Liver (tissue), 9 donors: ENCODE data around the gene TMEM26. TPM values are rescaled to one million over a fixed set of nuclear protein-coding genes. Genes with fewer than 3 reads are reported as not detected.

Source experiments
- DNase-seq: peaks from one replicate; pipeline ENCODE4 v3.0.0-alpha.2; 2017; ENCODE audit warnings: low spot score
- H3K27ac ChIP-seq, 2 donors: one replicate each; pipeline ENCODE4 v1.7.0; 2013; ENCODE audit warnings: inconsistent platforms in 2 of 2, low read length in 2 of 2, control low read depth in 1 of 2, low read depth in 1 of 2, mild to moderate bottlenecking in 1 of 2
- H3K27me3 ChIP-seq, 4 donors: one replicate each; pipeline versions ENCODE4 v1.6.1 to v1.7.0; 2013; ENCODE audit warnings: low read length in 3 of 4, inconsistent platforms in 1 of 4, mild to moderate bottlenecking in 1 of 4, moderate library complexity in 1 of 4; ENCODE audit not compliant: control insufficient read depth in 4 of 4, insufficient read depth in 4 of 4
- H3K36me3 ChIP-seq, 4 donors: one replicate each; pipeline versions ENCODE4 v1.6.1 to v1.7.0; 2013; ENCODE audit warnings: low read length in 3 of 4, mild to moderate bottlenecking in 3 of 4, low read depth in 1 of 4, moderate library complexity in 1 of 4; ENCODE audit not compliant: control insufficient read depth in 4 of 4, insufficient read depth in 3 of 4
- H3K4me1 ChIP-seq, 4 donors: one replicate each; pipeline versions ENCODE4 v1.6.1 to v1.7.0; 2013; ENCODE audit warnings: low read length in 3 of 4, mild to moderate bottlenecking in 3 of 4, moderate library complexity in 1 of 4; ENCODE audit not compliant: control insufficient read depth in 4 of 4, insufficient read depth in 4 of 4
- H3K4me3 ChIP-seq, 3 donors: one replicate each; pipeline versions ENCODE4 v1.6.1 to v1.7.0; 2013; ENCODE audit warnings: low read length in 3 of 3, control low read depth in 1 of 3, low read depth in 1 of 3, mild to moderate bottlenecking in 1 of 3
- H3K9ac ChIP-seq, 2 donors: one replicate each; pipeline ENCODE4 v1.7.0; 2013; ENCODE audit warnings: low read length in 2 of 2, mild to moderate bottlenecking in 2 of 2, moderate library complexity in 2 of 2, control low read depth in 1 of 2, low read depth in 1 of 2
- H3K9me3 ChIP-seq, 4 donors: one replicate each; pipeline versions ENCODE4 v1.6.1 to v1.7.0; 2013; ENCODE audit warnings: low read length in 3 of 4; ENCODE audit not compliant: control insufficient read depth in 4 of 4
- ATF3 ChIP-seq: IDR thresholded peaks from 2 replicates; pipeline ENCODE4 v1.6.1; 2016; ENCODE audit warnings: antibody characterized with exemption
- CTCF ChIP-seq: fragments of 150-350 bp; IDR thresholded peaks from 2 replicates; pipeline ENCODE4 v1.5.1; 2017; ENCODE audit warnings: improper control_type of control experiment, low read depth, low read length; ENCODE audit not compliant: missing input control
- EGR1 ChIP-seq, 2 donors: IDR thresholded peaks; 2 replicates each; pipeline ENCODE4 v1.6.1; 2016 to 2018; ENCODE audit warnings: antibody characterized with exemption in 2 of 2, low read depth in 2 of 2
- FOXA1 ChIP-seq: IDR thresholded peaks from 2 replicates; pipeline ENCODE4 v1.6.1; 2016; ENCODE audit warnings: antibody characterized with exemption
- FOXA2 ChIP-seq: IDR thresholded peaks from 2 replicates; pipeline ENCODE4 v1.6.1; 2016; ENCODE audit warnings: antibody characterized with exemption
- GABPA ChIP-seq, 2 donors: IDR thresholded peaks in 1 of 2; conservative IDR thresholded peaks in 1 of 2; 2 replicates each; pipeline ENCODE4 v1.6.1; 2016; ENCODE audit warnings: antibody characterized with exemption in 2 of 2, mild to moderate bottlenecking in 1 of 2, moderate library complexity in 1 of 2
- HNF4A ChIP-seq, 2 donors: conservative IDR thresholded peaks; 2 replicates each; pipeline ENCODE4 v1.6.1; 2016; ENCODE audit warnings: antibody characterized with exemption in 2 of 2, mild to moderate bottlenecking in 2 of 2
- HNF4G ChIP-seq: IDR thresholded peaks from 2 replicates; pipeline ENCODE4 v1.6.1; 2016; ENCODE audit warnings: antibody characterized with exemption
- JUND ChIP-seq, 2 donors: IDR thresholded peaks; 2 replicates each; pipeline ENCODE4 v1.6.1; 2016; ENCODE audit warnings: antibody characterized with exemption in 2 of 2
- MAX ChIP-seq: IDR thresholded peaks from 2 replicates; pipeline ENCODE4 v1.6.1; 2016; ENCODE audit warnings: antibody characterized with exemption
- NR2F2 ChIP-seq: IDR thresholded peaks from 2 replicates; pipeline ENCODE4 v1.6.1; 2016; ENCODE audit warnings: antibody characterized with exemption
- RAD21 ChIP-seq, 2 donors: IDR thresholded peaks; 2 replicates each; pipeline ENCODE4 v1.6.1; 2016; ENCODE audit warnings: antibody characterized with exemption in 2 of 2, mild to moderate bottlenecking in 2 of 2
- REST ChIP-seq: IDR thresholded peaks from 2 replicates; pipeline ENCODE4 v1.6.1; 2016; ENCODE audit warnings: antibody characterized with exemption, mild to moderate bottlenecking
- RXRA ChIP-seq, 2 donors: IDR thresholded peaks; 2 replicates each; pipeline ENCODE4 v1.6.1; 2017 to 2018; ENCODE audit warnings: antibody characterized with exemption in 2 of 2, mild to moderate bottlenecking in 1 of 2
- SP1 ChIP-seq: IDR thresholded peaks from 2 replicates; pipeline ENCODE4 v1.6.1; 2018; ENCODE audit warnings: antibody characterized with exemption, mild to moderate bottlenecking
- TAF1 ChIP-seq: conservative IDR thresholded peaks from 2 replicates; pipeline ENCODE4 v1.6.1; 2016; ENCODE audit warnings: antibody characterized with exemption, mild to moderate bottlenecking
- YY1 ChIP-seq: IDR thresholded peaks from 2 replicates; pipeline ENCODE4 v1.6.1; 2016; ENCODE audit warnings: antibody characterized with exemption, mild to moderate bottlenecking
- WGBS: extraction: QIAGEN DNeasy Blood & Tissue Kit; methylation state at CpG from one replicate; pipeline ENCODE4 v1.1.7; 2013; 5-methylcytosine and 5-hydroxymethylcytosine counted together
- polyA plus RNA-seq, 2 donors: library from polyadenylated mRNA; stranded (reverse) in 1 of 2; unstranded in 1 of 2; fragments of 200-250 nt in 1 of 2; fragments of >200 nt in 1 of 2; fragmentation: Nextera tagmentation in 1 of 2; extraction: Ambion mirVana in 1 of 2; gene quantifications; one replicate each; pipeline versions ENCODE4 v1.2.1 to v1.2.3, GENCODE V29; 2013 to 2015
- total RNA-seq, 2 donors: library from RNA; depleted of rRNA; stranded (reverse); fragments of >200 nt; gene quantifications; one replicate each; pipeline ENCODE4 v1.2.3, GENCODE V29; 2014
- TF ChIP-seq, protein P1 (sequence below): IDR thresholded peaks from 2 replicates; pipeline ENCODE4 v1.6.1; 2016; ENCODE audit warnings: antibody characterized with exemption
- donor health status: healthy.
- donor health status: healthy.
- donor health status: healthy.
- donor health status: healthy.
- donor health status: healthy.

The TMEM26 gene
- total and polyA plus RNA-seq, 4 donors, result 0.31 to 5.5 (median 1.2) TPM

DNA sequence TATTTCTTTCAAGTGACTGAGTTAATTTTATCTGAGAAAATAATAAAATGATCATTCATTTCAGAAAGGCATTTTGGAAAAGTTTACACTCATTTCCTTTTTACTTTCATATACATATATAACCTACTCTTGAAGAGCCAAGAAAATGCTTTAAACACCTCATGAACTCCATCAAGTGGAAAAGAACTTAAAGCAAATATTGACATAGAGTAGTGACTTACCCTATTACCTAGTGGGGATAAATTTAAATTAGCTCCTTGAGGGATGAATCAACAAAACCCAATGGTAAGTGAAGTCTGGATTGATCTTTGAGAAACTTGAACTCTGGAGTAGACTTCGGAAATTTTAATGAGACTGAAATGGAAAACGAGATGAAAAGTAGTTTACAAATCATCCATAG lies 88.6 kb downstream of the TMEM26 start:
- no peaks in the 10 kb centered on the region for H3K36me3 ChIP-seq
- TF ChIP-seq JUND (IDR thresholded peaks at IDR 0.05) (no peak), NR2F2 (no peak), MAX (no peak), CTCF (no peak), RAD21 (IDR thresholded peaks at IDR 0.05) (no peak), TAF1 (no peak), GABPA (IDR thresholded peaks at IDR 0.05 in 1 of 2, conservative IDR thresholded peaks at IDR 0.05 in 1 of 2) (no peak), REST (no peak), RXRA (IDR thresholded peaks at IDR 0.05) (no peak), FOXA1 (no peak), HNF4A (conservative IDR thresholded peaks at IDR 0.05) (no peak), FOXA2 (no peak), YY1 (no peak), HNF4G (no peak), EGR1 (IDR thresholded peaks at IDR 0.05; ENCODE audit: low read depth in 2 of 2) (no peak), ATF3 (no peak), SP1 (no peak)
- TF ChIP-seq, protein P1, sequence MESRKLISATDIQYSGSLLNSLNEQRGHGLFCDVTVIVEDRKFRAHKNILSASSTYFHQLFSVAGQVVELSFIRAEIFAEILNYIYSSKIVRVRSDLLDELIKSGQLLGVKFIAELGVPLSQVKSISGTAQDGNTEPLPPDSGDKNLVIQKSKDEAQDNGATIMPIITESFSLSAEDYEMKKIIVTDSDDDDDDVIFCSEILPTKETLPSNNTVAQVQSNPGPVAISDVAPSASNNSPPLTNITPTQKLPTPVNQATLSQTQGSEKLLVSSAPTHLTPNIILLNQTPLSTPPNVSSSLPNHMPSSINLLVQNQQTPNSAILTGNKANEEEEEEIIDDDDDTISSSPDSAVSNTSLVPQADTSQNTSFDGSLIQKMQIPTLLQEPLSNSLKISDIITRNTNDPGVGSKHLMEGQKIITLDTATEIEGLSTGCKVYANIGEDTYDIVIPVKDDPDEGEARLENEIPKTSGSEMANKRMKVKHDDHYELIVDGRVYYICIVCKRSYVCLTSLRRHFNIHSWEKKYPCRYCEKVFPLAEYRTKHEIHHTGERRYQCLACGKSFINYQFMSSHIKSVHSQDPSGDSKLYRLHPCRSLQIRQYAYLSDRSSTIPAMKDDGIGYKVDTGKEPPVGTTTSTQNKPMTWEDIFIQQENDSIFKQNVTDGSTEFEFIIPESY, result no peak
- DNase-seq, result no peak
- no peaks in the 10 kb centered on the region for H3K9me3 ChIP-seq
- no peaks in the 10 kb centered on the region for H3K4me1 ChIP-seq
- H3K27me3 ChIP-seq, result no peaks in the 10 kb centered on the region
- no peak overlapping the region for H3K27ac ChIP-seq
- no peak overlapping the region for H3K9ac ChIP-seq
- 82% methylated on average over 2 of the region's 2 CpGs for WGBS
- H3K4me3 ChIP-seq, result no peak overlapping the region

DNA sequence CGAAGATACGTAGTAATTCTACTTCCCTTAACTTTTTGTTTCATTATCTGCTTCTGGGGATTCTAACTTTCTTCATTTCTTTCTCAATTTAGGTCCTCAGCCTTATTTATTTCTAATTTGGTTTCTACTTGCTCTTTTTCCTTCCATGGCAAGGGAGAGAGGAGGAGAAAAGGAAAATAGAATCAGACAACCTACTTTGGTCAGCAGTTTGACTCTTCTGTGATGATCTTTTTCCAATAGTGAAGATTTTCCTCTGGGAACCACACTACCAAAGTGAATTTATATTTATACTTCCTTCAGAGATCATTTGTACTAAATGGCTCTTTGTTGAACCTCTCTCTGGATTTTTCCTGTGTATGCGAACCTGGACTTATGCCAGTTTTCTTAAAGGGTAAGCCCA lies 90.2 kb downstream of the TMEM26 start:
- Histone ChIP-seq H3K4me1 (no peaks in the 10 kb centered on the region), H3K9me3 (no peaks in the 10 kb centered on the region), H3K27me3 (no peaks in the 10 kb centered on the region), H3K4me3 (no peak overlapping the region), H3K36me3 (no peaks in the 10 kb centered on the region), H3K27ac (no peak overlapping the region), H3K9ac (no peak overlapping the region)
- DNase-seq, result no peak
- no peak for TF ChIP-seq RXRA (IDR thresholded peaks at IDR 0.05)
- no peak for TF ChIP-seq EGR1 (IDR thresholded peaks at IDR 0.05; ENCODE audit: low read depth in 2 of 2)
- TF ChIP-seq NR2F2, result no peak
- no peak for TF ChIP-seq MAX
- no peak for TF ChIP-seq SP1
- TF ChIP-seq HNF4A (conservative IDR thresholded peaks at IDR 0.05), result no peak
- no peak for TF ChIP-seq RAD21 (IDR thresholded peaks at IDR 0.05)
- no peak for TF ChIP-seq FOXA2
- TF ChIP-seq JUND (IDR thresholded peaks at IDR 0.05), result no peak
- TF ChIP-seq HNF4G, result no peak
- WGBS, result 62% methylated on average over 3 of the region's 3 CpGs
